HCT116 (cell line): ENCODE measurements around the gene OPCML. TPM values are rescaled to one million over a fixed set of nuclear protein-coding genes. Genes with fewer than 3 reads are reported as not detected.

Source experiments
- ATAC-seq: fragments of 200-7000 bp; cut with Tn5 transposase; 2 replicates; pipeline ENCODE4 v1.9.1; 2020; ENCODE audit warnings: mild to moderate bottlenecking, moderate library complexity
- BruUV-seq: library from RNA; stranded (reverse); fragments of 400-500 nt; replicated peaks from 2 replicates; lab custom pipeline; 2021; lab: Mats Ljungman, UMichigan
- CTCF ChIA-PET: fragments of 300-600 bp; sonication (Branson Sonifier 250); formaldehyde crosslinking; loops from one replicate; lab custom pipeline; 2021; ENCODE audit warnings: antibody characterized with exemption; lab: Charles Lee
- POLR2A ChIA-PET: fragments of 300-600, 350-600 bp; sonication (Branson Sonifier 250); formaldehyde crosslinking; loops from one replicate; lab custom pipeline; 2021; ENCODE audit warnings: antibody characterized with exemption; lab: Charles Lee
- RAD21 ChIA-PET, 2 experiments: fragments of 300-600 bp; sonication (Branson Sonifier 250); formaldehyde crosslinking; loops; one replicate each; lab custom pipeline; 2023; ENCODE audit warnings: low total read pairs in 2 of 2; ENCODE audit not compliant: uncharacterized antibody in 2 of 2, unreplicated experiment in 2 of 2, low non-redundant PET in 1 of 2; lab: Charles Lee
- DNase-seq: peaks from one replicate; pipeline ENCODE4 v3.0.0-alpha.2; 2010; ENCODE audit warnings: low read depth, low spot score
- H2AFZ ChIP-seq: fragments of 200-600 bp; shearing (Covaris generic), sonication (generic); 2 replicates; pipeline ENCODE4 v1.6.1; 2017; ENCODE audit warnings: low read depth, mixed run types, mixed read lengths, antibody characterized with exemption, low read length; ENCODE audit not compliant: poor library complexity, severe bottlenecking
- H3K27ac ChIP-seq: 2 replicates; pipeline ENCODE4 v1.5.1; 2012; ENCODE audit warnings: low read depth, low read length
- H3K27me3 ChIP-seq: fragments of 200-600 bp; sonication (generic); 2 replicates; pipeline ENCODE4 v1.6.1; 2016; ENCODE audit warnings: mixed run types, low read length, mixed read lengths; ENCODE audit not compliant: insufficient read depth
- H3K36me3 ChIP-seq, 2 experiments: fragments of 200-500 bp in 1 of 2; fragments of 200-600 bp in 1 of 2; sonication (Bioruptor generic) in 1 of 2; sonication (generic) in 1 of 2; 2 replicates each; pipeline versions ENCODE4 v1.5.1 to v1.6.1; 2014 to 2016; ENCODE audit warnings: low read length in 2 of 2, inconsistent platforms in 1 of 2, mixed read lengths in 1 of 2, mixed run types in 1 of 2; ENCODE audit not compliant: insufficient read depth in 2 of 2, control insufficient read depth in 1 of 2
- H3K4me1 ChIP-seq, 2 experiments: fragments of 200-600 bp in 1 of 2; sonication (generic) in 1 of 2; 2 replicates each; pipeline versions ENCODE4 v1.5.1 to v1.6.1; 2012 to 2017; ENCODE audit warnings: low read length in 2 of 2, inconsistent platforms in 1 of 2, mild to moderate bottlenecking in 1 of 2, mixed read lengths in 1 of 2, mixed run types in 1 of 2, moderate library complexity in 1 of 2; ENCODE audit not compliant: insufficient read depth in 2 of 2, control insufficient read depth in 1 of 2
- H3K4me2 ChIP-seq: fragments of 200-600 bp; sonication (generic); 2 replicates; pipeline ENCODE4 v1.6.1; 2017; ENCODE audit warnings: mixed run types, low read length, mixed read lengths
- H3K4me3 ChIP-seq, 2 experiments: fragments of 200-600 bp in 1 of 2; sonication (generic) in 1 of 2; replicated peaks in 1 of 2; 2 replicates each; pipeline ENCODE4 v1.5.1; 2011 to 2016; ENCODE audit warnings: low read length in 2 of 2, control low read depth in 1 of 2, low read depth in 1 of 2, mild to moderate bottlenecking in 1 of 2, mixed read lengths in 1 of 2, mixed run types in 1 of 2
- H3K79me2 ChIP-seq: fragments of 200-600 bp; sonication (generic); 2 replicates; pipeline ENCODE4 v1.6.1; 2017; ENCODE audit warnings: mild to moderate bottlenecking, mixed run types, low read length, moderate library complexity, mixed read lengths; ENCODE audit not compliant: insufficient read depth
- H3K9ac ChIP-seq: fragments of 200-600 bp; sonication (generic); 2 replicates; pipeline ENCODE4 v1.6.1; 2016; ENCODE audit warnings: low read length, mixed read lengths
- H3K9me2 ChIP-seq: fragments of 200-600 bp; sonication (generic), shearing (Covaris generic); 2 replicates; pipeline ENCODE4 v1.6.1; 2017; ENCODE audit warnings: mixed run types, mild to moderate bottlenecking, moderate library complexity; ENCODE audit not compliant: insufficient read depth
- H3K9me3 ChIP-seq, 2 experiments: fragments of 200-500 bp in 1 of 2; fragments of 200-600 bp in 1 of 2; sonication (Bioruptor generic) in 1 of 2; sonication (generic) in 1 of 2; 2 replicates each; pipeline ENCODE4 v1.6.1; 2014 to 2017; ENCODE audit warnings: low read length in 2 of 2, mixed read lengths in 2 of 2, inconsistent platforms in 1 of 2, low read depth in 1 of 2, mild to moderate bottlenecking in 1 of 2, mixed run types in 1 of 2, moderate library complexity in 1 of 2; ENCODE audit not compliant: control insufficient read depth in 1 of 2, insufficient read depth in 1 of 2
- H4K20me1 ChIP-seq: fragments of 200-600 bp; sonication (generic), shearing (Covaris generic); 2 replicates; pipeline ENCODE4 v1.6.1; 2017; ENCODE audit warnings: mixed run types, mild to moderate bottlenecking, moderate library complexity; ENCODE audit not compliant: insufficient read depth
- EZH2 ChIP-seq: fragments of 200-600 bp; sonication (generic); IDR thresholded peaks from 2 replicates; pipeline ENCODE4 v1.6.1; 2017; ENCODE audit warnings: antibody characterized with exemption, mixed run types
- FOSL1 ChIP-seq: IDR thresholded peaks from 2 replicates; pipeline ENCODE4 v1.6.1; 2012; ENCODE audit warnings: low read depth
- POLR2AphosphoS5 ChIP-seq: IDR thresholded peaks from 2 replicates; pipeline ENCODE4 v1.6.1; 2011; ENCODE audit warnings: mild to moderate bottlenecking, low read depth, low read length, moderate library complexity
- SP1 ChIP-seq: IDR thresholded peaks from 2 replicates; pipeline ENCODE4 v1.6.1; 2012; ENCODE audit warnings: low read depth
- ZFX ChIP-seq: fragments of 450-650 bp; IDR thresholded peaks from 2 replicates; pipeline ENCODE4 v1.6.1; 2017
- intact Hi-C: fragments of 100-400 bp; cut with micrococcal nuclease; formaldehyde crosslinking; loops from 2 replicates; pipeline ENCODE4 v1.10.0; 2022
- total RNA-seq: library from RNA; stranded (reverse); gene quantifications from one replicate; pipeline ENCODE4 v1.2.1, GENCODE V29; 2021; ENCODE audit not compliant: unreplicated experiment
- TF ChIP-seq, protein P1 (sequence below): IDR thresholded peaks from 2 replicates; pipeline ENCODE4 v1.6.1; 2012

OPCML gene
- total RNA-seq, 1 experiment from 2014 or later: not detected

DNA sequence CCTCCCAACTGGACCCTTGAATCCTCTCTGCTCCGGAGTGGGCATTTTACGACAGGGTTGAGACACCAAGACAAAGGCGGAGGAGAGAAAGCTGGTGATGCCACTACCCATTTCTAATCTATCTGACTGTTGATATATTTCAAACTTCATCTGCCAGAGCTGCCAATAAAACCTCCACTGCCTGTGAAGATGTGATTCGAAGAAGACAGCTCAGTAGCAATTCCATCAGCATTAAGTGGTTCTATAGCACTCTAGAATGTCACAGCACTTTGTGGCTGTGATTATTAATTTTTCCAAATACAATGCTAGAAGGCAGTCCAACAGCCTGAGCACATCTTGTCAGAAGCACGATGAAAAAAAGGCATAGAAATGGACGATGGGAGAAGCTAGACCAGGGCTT is 282.8 kb downstream of the OPCML start:
- H2AFZ ChIP-seq: no peak overlapping the region
- CTCF ChIA-PET: no interaction called here
- DNase-seq: no peak
- ATAC-seq: no peak
- no peaks in the 10 kb centered on the region for H3K27me3 ChIP-seq
- peaks cover 3 to 10% of the 10 kb centered on the region in 2 experiments; a peak in 2 of 4 replicates for H3K9me3 ChIP-seq
- BruUV-seq: no TSS peak
- no peaks in the 10 kb centered on the region for H3K9me2 ChIP-seq
- H3K4me3 ChIP-seq: no peak overlapping the region
- no peaks in the 10 kb centered on the region for H3K36me3 ChIP-seq
- RAD21 ChIA-PET: no interaction called here
- H3K4me2 ChIP-seq: no peak overlapping the region
- no peak overlapping the region for H3K9ac ChIP-seq
- H3K27ac ChIP-seq: no peak overlapping the region
- H3K4me1 ChIP-seq: no peaks in the 10 kb centered on the region
- POLR2A ChIA-PET: no interaction called here
- no peaks in the 10 kb centered on the region for H3K79me2 ChIP-seq
- TF ChIP-seq FOSL1 (no peak), EZH2 (no peak), SP1 (no peak)
- TF ChIP-seq, all 23 proteins: peak for 0
- intact Hi-C loops: no loop called here
- no peaks in the 10 kb centered on the region for H4K20me1 ChIP-seq

DNA sequence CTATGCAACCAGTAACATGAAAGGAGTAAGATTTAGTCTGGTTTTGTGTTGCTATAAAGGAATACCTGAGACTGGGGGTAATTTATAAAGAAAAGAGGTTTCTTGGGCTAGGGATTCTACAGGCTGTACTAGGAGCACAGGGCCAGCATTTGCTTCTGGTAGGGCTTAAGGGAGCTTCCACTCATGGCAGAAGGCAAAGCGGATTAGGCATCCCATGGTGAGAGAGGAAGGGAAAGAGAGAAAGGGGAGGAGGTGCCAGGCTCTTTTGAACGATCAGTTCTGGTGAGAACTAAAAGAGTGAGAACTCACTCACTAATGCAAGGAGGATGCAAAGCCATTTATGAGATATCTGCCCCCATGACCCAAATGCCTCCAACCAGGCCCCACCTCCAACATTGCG is 283.2 kb downstream of the OPCML start:
- DNase-seq: no peak
- TF ChIP-seq POLR2AphosphoS5 (no peak), ZFX (no peak)
- TF ChIP-seq, protein P1, sequence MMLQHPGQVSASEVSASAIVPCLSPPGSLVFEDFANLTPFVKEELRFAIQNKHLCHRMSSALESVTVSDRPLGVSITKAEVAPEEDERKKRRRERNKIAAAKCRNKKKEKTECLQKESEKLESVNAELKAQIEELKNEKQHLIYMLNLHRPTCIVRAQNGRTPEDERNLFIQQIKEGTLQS: no peak
- intact Hi-C loops: no loop called here
- Histone ChIP-seq H3K4me2 (no peak overlapping the region), H3K79me2 (no peaks in the 10 kb centered on the region), H4K20me1 (no peaks in the 10 kb centered on the region), H3K9me2 (no peaks in the 10 kb centered on the region), H3K36me3 (no peaks in the 10 kb centered on the region), H3K9ac (no peak overlapping the region), H3K27ac (no peak overlapping the region), H3K4me3 (no peak overlapping the region), H3K4me1 (no peaks in the 10 kb centered on the region), H3K27me3 (no peaks in the 10 kb centered on the region), H3K9me3 (peaks cover 3 to 8% of the 10 kb centered on the region in 2 experiments; a peak in 2 of 4 replicates), H2AFZ (no peak overlapping the region)
- ChIA-PET POLR2A (no interaction called here), RAD21 (no interaction called here), CTCF (no interaction called here)
- no TSS peak for BruUV-seq
- ATAC-seq: no peak
